WTC11 (cell line): ENCODE measurements around the gene AGAP1. TPM values are rescaled to one million over a fixed set of nuclear protein-coding genes. Genes with fewer than 3 reads are reported as not detected.

Experiments used
- ATAC-seq: fragments of 200-7000 bp; cut with Tn5 transposase; 2 replicates; pipeline ENCODE4 v1.10.0; 2021; ENCODE audit warnings: mild to moderate bottlenecking, moderate library complexity
- CTCF ChIA-PET: fragments of 300-600 bp; sonication (Branson Sonifier 250); formaldehyde crosslinking; loops from one replicate; lab custom pipeline; 2021; ENCODE audit warnings: antibody characterized with exemption; lab: Charles Lee
- POLR2A ChIA-PET: fragments of 350-600 bp; sonication (Branson Sonifier 250); formaldehyde crosslinking; loops from one replicate; lab custom pipeline; 2021; ENCODE audit warnings: antibody characterized with exemption; lab: Charles Lee
- DNase-seq: peaks from one replicate; pipeline ENCODE4 v3.0.0; 2021; ENCODE audit warnings: low spot score
- H3K27ac Mint-ChIP-seq: 2 replicates; pipeline ENCODE4 v1.8.0; 2021; ENCODE audit warnings: mixed read lengths
- H3K27me3 Mint-ChIP-seq: 2 replicates; pipeline ENCODE4 v1.8.0; 2021; ENCODE audit warnings: low read depth, mild to moderate bottlenecking, moderate library complexity, mixed read lengths
- H3K36me3 Mint-ChIP-seq: 2 replicates; pipeline ENCODE4 v1.8.0; 2021; ENCODE audit warnings: mixed read lengths
- H3K4me1 Mint-ChIP-seq: 2 replicates; pipeline ENCODE4 v1.8.0; 2022; ENCODE audit warnings: mixed read lengths
- H3K4me3 Mint-ChIP-seq: 2 replicates; pipeline ENCODE4 v1.8.0; 2021; ENCODE audit warnings: mild to moderate bottlenecking, moderate library complexity, mixed read lengths
- H3K9me3 Mint-ChIP-seq: 2 replicates; pipeline ENCODE4 v1.8.0; 2021; ENCODE audit warnings: mixed read lengths
- CBFB ChIP-seq: sonication (generic); formaldehyde crosslinking; IDR thresholded peaks from 2 replicates; pipeline ENCODE4 v1.8.1; 2022; ENCODE audit warnings: mild to moderate bottlenecking, low read depth, missing genetic modification reagents
- CREB1 ChIP-seq: sonication (generic); formaldehyde crosslinking; IDR thresholded peaks from 2 replicates; pipeline ENCODE4 v1.8.0; 2023; ENCODE audit warnings: mild to moderate bottlenecking, missing genetic modification reagents
- GTF2I ChIP-seq: fragments of 250-450 bp; sonication (Bioruptor Pico); conservative IDR thresholded peaks from 2 replicates; pipeline ENCODE4 v1.4.0; 2021; ENCODE audit warnings: mild to moderate bottlenecking
- NFYB ChIP-seq: sonication (generic); formaldehyde crosslinking; conservative IDR thresholded peaks from 2 replicates; pipeline ENCODE4 v1.8.0; 2022; ENCODE audit warnings: low read depth, missing genetic modification reagents
- SOX15 ChIP-seq: fragments of 250-450 bp; sonication (Bioruptor Pico); IDR thresholded peaks from 2 replicates; pipeline ENCODE4 v1.9.0; 2021; ENCODE audit warnings: mild to moderate bottlenecking
- ZNF219 ChIP-seq: sonication (generic); formaldehyde crosslinking; IDR thresholded peaks from 2 replicates; pipeline ENCODE4 v1.8.0; 2023; ENCODE audit warnings: missing genetic modification reagents, mild to moderate bottlenecking, borderline replicate concordance
- ZNF263 ChIP-seq: sonication (generic); formaldehyde crosslinking; IDR thresholded peaks from 2 replicates; pipeline ENCODE4 v1.8.1; 2022; ENCODE audit warnings: low read depth, mild to moderate bottlenecking, moderate library complexity, missing genetic modification reagents
- total RNA-seq: library from RNA; stranded (reverse); gene quantifications from 3 replicates; pipeline ENCODE4 v1.2.3, GENCODE V29; 2021
- TF ChIP-seq, protein P1 (sequence below): sonication (generic); formaldehyde crosslinking; IDR thresholded peaks from 2 replicates; pipeline ENCODE4 v1.8.1; 2023; ENCODE audit warnings: mild to moderate bottlenecking, missing genetic modification reagents, moderate library complexity
- TF ChIP-seq, protein P2 (sequence below): sonication (generic); formaldehyde crosslinking; IDR thresholded peaks from 2 replicates; pipeline ENCODE4 v1.8.1; 2023; ENCODE audit warnings: mild to moderate bottlenecking, missing genetic modification reagents
- TF ChIP-seq, protein P3 (sequence below): sonication (generic); formaldehyde crosslinking; IDR thresholded peaks from 2 replicates; pipeline ENCODE4 v1.8.1; 2023; ENCODE audit warnings: mild to moderate bottlenecking, moderate library complexity, missing genetic modification reagents
- TF ChIP-seq, protein P4 (sequence below): fragments of 250-450 bp; sonication (Bioruptor Pico); IDR thresholded peaks from 2 replicates; pipeline ENCODE4 v1.8.0; 2021; ENCODE audit warnings: mild to moderate bottlenecking
- TF ChIP-seq, protein P5 (sequence below): sonication (generic); formaldehyde crosslinking; IDR thresholded peaks from 2 replicates; pipeline ENCODE4 v1.8.0; 2022; ENCODE audit warnings: mild to moderate bottlenecking, missing genetic modification reagents
- TF ChIP-seq, protein P6 (sequence below): sonication (generic); formaldehyde crosslinking; conservative IDR thresholded peaks from 2 replicates; pipeline ENCODE4 v1.8.1; 2022; ENCODE audit warnings: mild to moderate bottlenecking, missing genetic modification reagents
- TF ChIP-seq, protein P7 (sequence below): fragments of 250-450 bp; sonication (Bioruptor Pico); IDR thresholded peaks from 2 replicates; pipeline ENCODE4 v1.9.0; 2021; ENCODE audit warnings: mild to moderate bottlenecking
- TF ChIP-seq, protein P8 (sequence below): sonication (generic); formaldehyde crosslinking; IDR thresholded peaks from 2 replicates; pipeline ENCODE4 v1.8.0; 2022; ENCODE audit warnings: mild to moderate bottlenecking, missing genetic modification reagents
- TF ChIP-seq, protein P9 (sequence below): sonication (generic); formaldehyde crosslinking; IDR thresholded peaks from 2 replicates; pipeline ENCODE4 v1.8.0; 2022; ENCODE audit warnings: mild to moderate bottlenecking, missing genetic modification reagents
- TF ChIP-seq, protein P10 (sequence below): sonication (generic); formaldehyde crosslinking; IDR thresholded peaks from 2 replicates; pipeline ENCODE4 v1.8.1; 2023; ENCODE audit warnings: mild to moderate bottlenecking, missing genetic modification reagents, moderate library complexity

Gene AGAP1
- total RNA-seq, 1 experiment from 2014 or later = 49.3 TPM

DNA sequence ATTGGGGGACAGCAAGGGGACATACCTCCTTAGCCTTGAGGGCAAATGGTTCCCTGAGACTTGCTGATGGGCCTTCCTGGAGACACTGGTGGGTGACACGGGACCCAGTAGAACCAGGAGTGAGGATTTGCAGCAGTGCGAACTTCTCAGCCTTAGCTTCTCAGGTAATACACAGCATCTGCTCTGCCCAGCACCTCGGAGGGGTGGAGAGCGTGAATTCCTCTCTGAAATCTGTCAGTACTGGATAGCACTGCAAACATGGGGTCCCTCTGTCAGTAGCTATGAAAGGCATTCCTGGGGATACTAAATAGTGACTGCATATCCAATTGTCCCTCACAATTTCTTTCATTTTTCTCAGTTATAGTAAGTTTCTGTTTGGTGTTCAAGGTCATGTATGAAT is 522.7 kb downstream of the AGAP1 start (continued):
- TF ChIP-seq, protein P1, sequence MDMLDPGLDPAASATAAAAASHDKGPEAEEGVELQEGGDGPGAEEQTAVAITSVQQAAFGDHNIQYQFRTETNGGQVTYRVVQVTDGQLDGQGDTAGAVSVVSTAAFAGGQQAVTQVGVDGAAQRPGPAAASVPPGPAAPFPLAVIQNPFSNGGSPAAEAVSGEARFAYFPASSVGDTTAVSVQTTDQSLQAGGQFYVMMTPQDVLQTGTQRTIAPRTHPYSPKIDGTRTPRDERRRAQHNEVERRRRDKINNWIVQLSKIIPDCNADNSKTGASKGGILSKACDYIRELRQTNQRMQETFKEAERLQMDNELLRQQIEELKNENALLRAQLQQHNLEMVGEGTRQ (CRISPR knock-in tag) = no peak
- TF ChIP-seq, protein P2, sequence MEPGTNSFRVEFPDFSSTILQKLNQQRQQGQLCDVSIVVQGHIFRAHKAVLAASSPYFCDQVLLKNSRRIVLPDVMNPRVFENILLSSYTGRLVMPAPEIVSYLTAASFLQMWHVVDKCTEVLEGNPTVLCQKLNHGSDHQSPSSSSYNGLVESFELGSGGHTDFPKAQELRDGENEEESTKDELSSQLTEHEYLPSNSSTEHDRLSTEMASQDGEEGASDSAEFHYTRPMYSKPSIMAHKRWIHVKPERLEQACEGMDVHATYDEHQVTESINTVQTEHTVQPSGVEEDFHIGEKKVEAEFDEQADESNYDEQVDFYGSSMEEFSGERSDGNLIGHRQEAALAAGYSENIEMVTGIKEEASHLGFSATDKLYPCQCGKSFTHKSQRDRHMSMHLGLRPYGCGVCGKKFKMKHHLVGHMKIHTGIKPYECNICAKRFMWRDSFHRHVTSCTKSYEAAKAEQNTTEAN (CRISPR knock-in tag) = no peak
- TF ChIP-seq, protein P3, sequence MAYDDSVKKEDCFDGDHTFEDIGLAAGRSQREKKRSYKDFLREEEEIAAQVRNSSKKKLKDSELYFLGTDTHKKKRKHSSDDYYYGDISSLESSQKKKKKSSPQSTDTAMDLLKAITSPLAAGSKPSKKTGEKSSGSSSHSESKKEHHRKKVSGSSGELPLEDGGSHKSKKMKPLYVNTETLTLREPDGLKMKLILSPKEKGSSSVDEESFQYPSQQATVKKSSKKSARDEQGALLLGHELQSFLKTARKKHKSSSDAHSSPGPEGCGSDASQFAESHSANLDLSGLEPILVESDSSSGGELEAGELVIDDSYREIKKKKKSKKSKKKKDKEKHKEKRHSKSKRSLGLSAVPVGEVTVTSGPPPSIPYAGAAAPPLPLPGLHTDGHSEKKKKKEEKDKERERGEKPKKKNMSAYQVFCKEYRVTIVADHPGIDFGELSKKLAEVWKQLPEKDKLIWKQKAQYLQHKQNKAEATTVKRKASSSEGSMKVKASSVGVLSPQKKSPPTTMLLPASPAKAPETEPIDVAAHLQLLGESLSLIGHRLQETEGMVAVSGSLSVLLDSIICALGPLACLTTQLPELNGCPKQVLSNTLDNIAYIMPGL (CRISPR knock-in tag) = no peak
- TF ChIP-seq NFYB (CRISPR knock-in tag) = no peak
- no peak for TF ChIP-seq ZNF219 (CRISPR knock-in tag)
- TF ChIP-seq ZNF263 = no peak

DNA sequence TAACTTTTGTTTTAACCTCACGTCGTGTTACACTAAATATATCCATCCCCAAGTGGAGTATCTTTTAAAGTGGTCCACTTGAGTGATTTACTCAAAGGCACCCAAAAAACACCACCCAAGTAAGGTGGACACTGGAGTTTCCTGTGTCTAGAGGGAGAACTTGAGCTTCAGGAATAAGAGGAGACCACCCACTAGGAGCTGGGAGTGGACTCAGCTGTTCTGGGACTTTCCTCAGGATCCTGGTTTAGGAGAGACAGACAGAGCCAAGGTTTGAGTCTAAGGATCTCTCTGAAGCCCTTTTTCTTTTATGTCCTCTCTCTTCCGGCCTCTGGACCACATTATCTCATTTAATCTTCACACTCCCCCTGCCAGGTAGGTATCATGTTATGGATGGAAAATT is 523.6 kb downstream of the AGAP1 start:
- ChIA-PET CTCF (interaction anchor here (1.7 kb wide), 1 partner anchor 238 kb away, joined by 5 read pairs; no protein-coding TSS in a partner anchor), POLR2A (no interaction called here)
- Mint-ChIP-seq H3K36me3 (no peaks in the 10 kb centered on the region), H3K4me3 (no peak overlapping the region), H3K9me3 (no peaks in the 10 kb centered on the region), H3K27ac (no peak overlapping the region), H3K4me1 (peaks cover 45% of the 10 kb centered on the region), H3K27me3 (peaks cover 2% of the 10 kb centered on the region)
- DNase-seq = no peak
- no peak for ATAC-seq
- TF ChIP-seq, protein P4, sequence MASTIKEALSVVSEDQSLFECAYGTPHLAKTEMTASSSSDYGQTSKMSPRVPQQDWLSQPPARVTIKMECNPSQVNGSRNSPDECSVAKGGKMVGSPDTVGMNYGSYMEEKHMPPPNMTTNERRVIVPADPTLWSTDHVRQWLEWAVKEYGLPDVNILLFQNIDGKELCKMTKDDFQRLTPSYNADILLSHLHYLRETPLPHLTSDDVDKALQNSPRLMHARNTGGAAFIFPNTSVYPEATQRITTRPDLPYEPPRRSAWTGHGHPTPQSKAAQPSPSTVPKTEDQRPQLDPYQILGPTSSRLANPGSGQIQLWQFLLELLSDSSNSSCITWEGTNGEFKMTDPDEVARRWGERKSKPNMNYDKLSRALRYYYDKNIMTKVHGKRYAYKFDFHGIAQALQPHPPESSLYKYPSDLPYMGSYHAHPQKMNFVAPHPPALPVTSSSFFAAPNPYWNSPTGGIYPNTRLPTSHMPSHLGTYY (CRISPR knock-in tag) = no peak

DNA sequence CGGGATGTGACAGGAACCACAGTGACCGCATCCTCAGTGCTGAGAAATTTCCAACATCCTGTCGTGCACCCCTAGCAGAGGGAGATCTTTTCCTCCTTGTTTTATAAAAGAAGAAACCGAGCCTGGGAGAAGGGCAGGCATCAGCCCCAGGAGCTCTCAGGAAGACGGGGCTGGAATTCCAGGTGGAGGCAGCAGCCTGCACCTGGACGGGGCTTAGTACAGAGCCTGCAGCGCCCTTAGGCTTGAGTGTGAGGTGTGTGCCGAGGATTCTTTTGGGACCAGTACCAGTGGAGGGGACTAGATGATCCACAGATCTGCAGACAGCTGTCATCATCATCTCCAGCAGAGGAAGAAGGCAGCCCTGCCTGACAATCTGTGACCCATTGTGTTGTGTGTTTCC is 525.6 kb downstream of the AGAP1 start:
- no peaks in the 10 kb centered on the region; the same call in 1 of the 2 replicates for H3K27me3 Mint-ChIP-seq
- no peak overlapping the region for H3K27ac Mint-ChIP-seq
- TF ChIP-seq CBFB (CRISPR knock-in tag) = no peak
- TF ChIP-seq, protein P5, sequence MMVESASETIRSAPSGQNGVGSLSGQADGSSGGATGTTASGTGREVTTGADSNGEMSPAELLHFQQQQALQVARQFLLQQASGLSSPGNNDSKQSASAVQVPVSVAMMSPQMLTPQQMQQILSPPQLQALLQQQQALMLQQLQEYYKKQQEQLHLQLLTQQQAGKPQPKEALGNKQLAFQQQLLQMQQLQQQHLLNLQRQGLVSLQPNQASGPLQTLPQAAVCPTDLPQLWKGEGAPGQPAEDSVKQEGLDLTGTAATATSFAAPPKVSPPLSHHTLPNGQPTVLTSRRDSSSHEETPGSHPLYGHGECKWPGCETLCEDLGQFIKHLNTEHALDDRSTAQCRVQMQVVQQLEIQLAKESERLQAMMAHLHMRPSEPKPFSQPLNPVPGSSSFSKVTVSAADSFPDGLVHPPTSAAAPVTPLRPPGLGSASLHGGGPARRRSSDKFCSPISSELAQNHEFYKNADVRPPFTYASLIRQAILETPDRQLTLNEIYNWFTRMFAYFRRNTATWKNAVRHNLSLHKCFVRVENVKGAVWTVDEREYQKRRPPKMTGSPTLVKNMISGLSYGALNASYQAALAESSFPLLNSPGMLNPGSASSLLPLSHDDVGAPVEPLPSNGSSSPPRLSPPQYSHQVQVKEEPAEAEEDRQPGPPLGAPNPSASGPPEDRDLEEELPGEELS = no peak
- TF ChIP-seq, protein P6, sequence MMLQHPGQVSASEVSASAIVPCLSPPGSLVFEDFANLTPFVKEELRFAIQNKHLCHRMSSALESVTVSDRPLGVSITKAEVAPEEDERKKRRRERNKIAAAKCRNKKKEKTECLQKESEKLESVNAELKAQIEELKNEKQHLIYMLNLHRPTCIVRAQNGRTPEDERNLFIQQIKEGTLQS = no peak
- TF ChIP-seq, protein P7, sequence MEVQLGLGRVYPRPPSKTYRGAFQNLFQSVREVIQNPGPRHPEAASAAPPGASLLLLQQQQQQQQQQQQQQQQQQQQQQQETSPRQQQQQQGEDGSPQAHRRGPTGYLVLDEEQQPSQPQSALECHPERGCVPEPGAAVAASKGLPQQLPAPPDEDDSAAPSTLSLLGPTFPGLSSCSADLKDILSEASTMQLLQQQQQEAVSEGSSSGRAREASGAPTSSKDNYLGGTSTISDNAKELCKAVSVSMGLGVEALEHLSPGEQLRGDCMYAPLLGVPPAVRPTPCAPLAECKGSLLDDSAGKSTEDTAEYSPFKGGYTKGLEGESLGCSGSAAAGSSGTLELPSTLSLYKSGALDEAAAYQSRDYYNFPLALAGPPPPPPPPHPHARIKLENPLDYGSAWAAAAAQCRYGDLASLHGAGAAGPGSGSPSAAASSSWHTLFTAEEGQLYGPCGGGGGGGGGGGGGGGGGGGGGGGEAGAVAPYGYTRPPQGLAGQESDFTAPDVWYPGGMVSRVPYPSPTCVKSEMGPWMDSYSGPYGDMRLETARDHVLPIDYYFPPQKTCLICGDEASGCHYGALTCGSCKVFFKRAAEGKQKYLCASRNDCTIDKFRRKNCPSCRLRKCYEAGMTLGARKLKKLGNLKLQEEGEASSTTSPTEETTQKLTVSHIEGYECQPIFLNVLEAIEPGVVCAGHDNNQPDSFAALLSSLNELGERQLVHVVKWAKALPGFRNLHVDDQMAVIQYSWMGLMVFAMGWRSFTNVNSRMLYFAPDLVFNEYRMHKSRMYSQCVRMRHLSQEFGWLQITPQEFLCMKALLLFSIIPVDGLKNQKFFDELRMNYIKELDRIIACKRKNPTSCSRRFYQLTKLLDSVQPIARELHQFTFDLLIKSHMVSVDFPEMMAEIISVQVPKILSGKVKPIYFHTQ (CRISPR knock-in tag) = no peak
- TF ChIP-seq, protein P8, sequence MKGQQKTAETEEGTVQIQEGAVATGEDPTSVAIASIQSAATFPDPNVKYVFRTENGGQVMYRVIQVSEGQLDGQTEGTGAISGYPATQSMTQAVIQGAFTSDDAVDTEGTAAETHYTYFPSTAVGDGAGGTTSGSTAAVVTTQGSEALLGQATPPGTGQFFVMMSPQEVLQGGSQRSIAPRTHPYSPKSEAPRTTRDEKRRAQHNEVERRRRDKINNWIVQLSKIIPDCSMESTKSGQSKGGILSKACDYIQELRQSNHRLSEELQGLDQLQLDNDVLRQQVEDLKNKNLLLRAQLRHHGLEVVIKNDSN = no peak
- no peak for TF ChIP-seq SOX15
- no peak for TF ChIP-seq GTF2I (CRISPR knock-in tag)
- no peak for TF ChIP-seq CREB1 (CRISPR knock-in tag)
- TF ChIP-seq, protein P9, sequence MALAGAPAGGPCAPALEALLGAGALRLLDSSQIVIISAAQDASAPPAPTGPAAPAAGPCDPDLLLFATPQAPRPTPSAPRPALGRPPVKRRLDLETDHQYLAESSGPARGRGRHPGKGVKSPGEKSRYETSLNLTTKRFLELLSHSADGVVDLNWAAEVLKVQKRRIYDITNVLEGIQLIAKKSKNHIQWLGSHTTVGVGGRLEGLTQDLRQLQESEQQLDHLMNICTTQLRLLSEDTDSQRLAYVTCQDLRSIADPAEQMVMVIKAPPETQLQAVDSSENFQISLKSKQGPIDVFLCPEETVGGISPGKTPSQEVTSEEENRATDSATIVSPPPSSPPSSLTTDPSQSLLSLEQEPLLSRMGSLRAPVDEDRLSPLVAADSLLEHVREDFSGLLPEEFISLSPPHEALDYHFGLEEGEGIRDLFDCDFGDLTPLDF (CRISPR knock-in tag) = no peak
- TF ChIP-seq, protein P10, sequence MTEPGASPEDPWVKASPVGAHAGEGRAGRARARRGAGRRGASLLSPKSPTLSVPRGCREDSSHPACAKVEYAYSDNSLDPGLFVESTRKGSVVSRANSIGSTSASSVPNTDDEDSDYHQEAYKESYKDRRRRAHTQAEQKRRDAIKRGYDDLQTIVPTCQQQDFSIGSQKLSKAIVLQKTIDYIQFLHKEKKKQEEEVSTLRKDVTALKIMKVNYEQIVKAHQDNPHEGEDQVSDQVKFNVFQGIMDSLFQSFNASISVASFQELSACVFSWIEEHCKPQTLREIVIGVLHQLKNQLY (CRISPR knock-in tag) = no peak
- TF ChIP-seq NFYB (CRISPR knock-in tag) = no peak

More for the DNA sequence above, 525.6 kb downstream of the AGAP1 start:
- Mint-ChIP-seq H3K4me3 (no peak overlapping the region), H3K4me1 (peaks cover 28% of the 10 kb centered on the region), H3K36me3 (no peaks in the 10 kb centered on the region), H3K9me3 (no peaks in the 10 kb centered on the region)
- ChIA-PET POLR2A (no interaction called here), CTCF (no interaction called here)
- no peak for DNase-seq
- ATAC-seq = no peak
